C1 segment of cervical spinal cord (tissue), 14 donors: ENCODE measurements around the gene GRB10.

ENCODE experiments used
- DNase-seq, 14 donors: peaks; one replicate each; lab custom pipeline; 2025; lab: John Stamatoyannopoulos, UW

The GRB10 gene

DNA sequence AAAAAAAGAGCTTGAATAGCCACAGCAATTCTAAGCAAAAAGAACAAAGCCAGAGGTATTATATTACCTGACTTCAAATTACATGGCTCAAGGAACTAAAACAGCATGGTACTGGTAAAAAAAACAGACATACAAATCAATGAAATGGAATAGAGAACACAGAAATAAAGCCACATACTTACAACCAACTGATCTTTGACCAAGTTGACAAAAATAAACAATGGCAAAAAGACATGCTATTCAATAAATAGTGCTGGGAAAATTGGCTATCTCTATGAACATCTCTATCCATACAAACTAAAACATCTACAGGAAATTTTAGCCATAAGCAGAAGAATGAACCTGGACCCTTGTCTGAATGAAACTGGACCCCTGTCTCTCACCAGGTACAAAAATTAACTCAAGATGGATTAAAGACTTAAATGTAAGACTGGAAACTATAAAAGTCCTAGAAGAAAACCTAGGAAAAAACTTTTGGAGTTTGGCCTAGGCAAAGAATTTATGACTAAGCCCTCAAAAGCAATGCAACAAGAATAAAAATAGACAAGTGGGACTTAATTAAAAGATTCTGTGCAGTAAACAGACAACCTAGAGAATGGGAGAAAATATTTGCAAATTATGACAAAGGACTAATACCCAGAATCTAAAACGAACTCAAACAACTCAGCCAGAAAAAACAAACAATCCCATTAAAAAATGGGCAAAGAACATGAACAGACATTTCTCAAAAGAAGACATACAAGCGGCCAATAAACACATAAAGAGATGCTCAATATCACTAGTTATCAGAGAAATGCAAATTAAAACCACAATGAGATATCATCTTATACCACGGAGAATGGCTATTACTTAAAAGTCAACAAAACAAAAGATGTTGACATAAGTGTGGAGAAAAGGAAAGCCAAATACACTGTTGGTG lies 144.7 kb downstream of the GRB10 start:
- DNase-seq: no peak

DNA sequence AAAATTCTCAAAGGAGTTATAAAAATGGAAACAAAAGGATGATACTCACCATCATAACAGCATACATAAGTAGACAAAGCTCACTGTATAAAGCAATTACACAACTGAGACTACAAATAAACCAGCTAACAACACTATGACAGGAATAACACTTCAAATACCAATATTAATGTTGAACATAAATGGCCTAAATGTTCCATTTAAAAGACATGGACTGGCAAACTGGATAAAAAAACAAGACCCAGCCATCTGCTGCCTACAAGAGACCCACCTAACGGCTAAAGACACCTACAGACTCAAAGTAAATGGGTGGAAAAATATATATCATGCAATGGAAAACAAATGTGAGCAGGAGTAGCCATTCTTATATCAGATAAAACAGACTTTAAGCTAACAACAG lies 148.3 kb downstream of the GRB10 start:
- DNase-seq: no peak

DNA sequence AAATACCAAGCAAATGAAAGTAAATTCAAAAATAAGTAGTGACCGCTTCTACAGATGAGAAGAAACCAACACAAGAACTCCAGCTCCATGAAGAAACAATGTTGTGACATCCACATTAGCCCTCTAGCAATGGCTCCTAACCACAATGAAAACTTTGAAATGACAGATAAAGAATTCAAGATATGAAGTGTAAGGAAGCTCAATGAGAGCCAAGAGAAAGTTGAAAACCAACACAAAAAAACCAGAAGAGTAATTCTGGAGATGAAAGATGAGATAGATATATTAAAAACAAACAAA lies 149.3 kb downstream of the GRB10 start:
- DNase-seq: no peak

DNA sequence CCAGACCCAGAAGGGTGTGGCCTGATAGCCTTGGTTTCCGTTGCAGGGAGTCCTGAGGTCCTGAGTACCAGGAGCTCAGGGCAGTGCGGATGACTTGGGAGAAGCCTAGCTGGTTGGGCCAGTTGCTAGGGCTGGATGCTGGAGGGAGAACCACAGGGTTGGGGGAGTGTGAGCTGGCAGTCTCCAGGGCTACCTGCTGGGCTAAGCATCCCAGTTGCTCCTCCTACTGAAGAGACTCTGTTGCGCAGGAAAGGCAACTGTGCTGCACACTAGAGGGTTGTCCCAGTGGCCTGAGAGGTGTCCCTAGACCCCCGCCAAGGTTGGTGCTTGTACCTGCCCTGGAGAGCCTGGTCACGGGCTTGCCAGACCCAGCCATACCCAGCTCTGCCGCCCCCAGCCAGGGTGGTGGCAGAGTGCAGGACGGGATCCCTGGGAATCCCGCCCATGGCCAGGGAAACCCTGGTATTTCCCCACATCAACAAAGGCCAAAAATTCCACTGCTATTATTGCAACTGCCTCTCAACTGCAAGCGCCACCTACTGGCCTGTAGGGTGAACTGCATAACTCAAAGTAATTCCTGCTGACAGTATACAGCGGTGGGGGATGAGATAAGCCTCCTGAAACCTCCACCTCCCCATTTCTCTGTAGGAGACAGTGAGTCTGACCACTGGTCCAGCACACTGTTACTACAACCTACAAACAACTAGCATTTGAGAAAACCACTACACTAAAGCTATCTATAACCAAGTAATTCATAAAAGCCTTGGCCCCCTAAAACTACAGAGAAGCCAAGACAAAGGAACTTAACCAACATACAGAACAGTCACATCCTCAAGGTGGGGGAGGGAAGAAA lies 149.9 kb downstream of the GRB10 start:
- no peak for DNase-seq

DNA sequence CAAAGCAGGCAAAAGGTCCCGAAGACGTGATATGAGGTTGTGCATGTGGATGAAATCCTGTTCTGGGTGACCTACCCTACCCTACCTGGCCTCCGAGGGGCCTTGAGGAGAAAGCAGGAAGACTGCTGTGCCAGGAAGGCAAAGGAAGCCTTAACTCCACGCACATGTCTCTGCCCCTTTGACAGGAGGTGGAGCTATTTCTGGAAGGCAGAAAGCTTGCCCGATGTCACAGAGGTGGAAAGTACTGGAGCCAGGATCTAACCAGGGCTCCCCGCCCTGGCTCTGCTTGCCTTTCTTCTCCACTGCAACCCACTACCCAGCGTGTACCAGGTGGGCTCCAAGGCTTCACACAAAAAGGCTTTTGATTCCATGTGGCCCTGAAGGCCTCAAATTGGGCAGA lies 151.1 kb downstream of the GRB10 start:
- DNase-seq: no peak

DNA sequence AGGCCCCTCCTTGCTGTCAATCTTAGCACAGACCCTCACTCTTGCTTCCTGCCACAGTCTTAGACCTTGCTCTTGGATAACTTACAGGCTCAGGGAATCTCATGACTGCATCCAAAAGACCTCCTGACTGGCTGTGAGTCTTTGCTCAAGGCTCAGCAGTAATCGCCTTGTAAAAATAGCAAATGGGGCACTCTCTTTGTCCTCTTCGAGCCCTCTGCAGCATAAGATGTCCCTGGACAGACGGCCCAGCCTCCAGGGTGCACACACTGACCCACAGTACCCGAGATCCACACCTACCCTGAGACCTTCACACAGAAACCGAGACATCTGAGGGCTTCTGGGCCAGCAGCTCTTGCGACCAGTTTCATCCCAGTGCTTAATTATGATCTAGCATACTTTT lies 151.6 kb downstream of the GRB10 start:
- DNase-seq: no peak

DNA sequence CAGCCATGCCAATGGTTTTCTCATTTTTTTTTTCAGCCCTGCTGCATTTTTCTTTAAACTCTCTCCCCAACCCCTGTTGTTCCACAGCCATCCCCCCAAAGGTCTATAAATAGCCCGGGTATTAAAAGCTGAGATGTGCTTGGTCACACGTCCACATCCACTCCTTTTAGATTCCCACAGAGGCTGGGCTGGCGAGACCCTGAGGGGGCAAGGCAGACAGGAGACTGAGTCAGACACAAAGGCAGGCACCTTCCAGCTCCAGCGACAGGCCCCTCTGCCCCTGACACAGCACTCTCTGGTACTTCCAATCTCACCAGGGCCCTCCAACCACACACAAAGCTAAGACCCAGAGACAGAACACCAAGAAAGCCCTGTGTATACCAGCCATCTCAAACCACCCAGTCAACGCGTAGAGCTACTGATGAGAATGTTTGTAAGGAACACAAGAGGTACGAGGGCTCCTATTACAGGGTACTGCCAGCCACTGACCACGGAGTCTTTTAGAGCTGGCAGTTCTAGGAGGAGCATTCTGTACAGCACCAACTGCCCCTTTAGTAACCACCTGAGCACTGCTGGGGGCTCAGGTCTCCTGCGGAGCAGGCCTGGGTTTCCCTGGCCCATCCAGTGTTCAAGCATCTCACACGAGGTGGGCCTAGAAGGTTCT lies 153.3 kb downstream of the GRB10 start:
- DNase-seq: no peak

DNA sequence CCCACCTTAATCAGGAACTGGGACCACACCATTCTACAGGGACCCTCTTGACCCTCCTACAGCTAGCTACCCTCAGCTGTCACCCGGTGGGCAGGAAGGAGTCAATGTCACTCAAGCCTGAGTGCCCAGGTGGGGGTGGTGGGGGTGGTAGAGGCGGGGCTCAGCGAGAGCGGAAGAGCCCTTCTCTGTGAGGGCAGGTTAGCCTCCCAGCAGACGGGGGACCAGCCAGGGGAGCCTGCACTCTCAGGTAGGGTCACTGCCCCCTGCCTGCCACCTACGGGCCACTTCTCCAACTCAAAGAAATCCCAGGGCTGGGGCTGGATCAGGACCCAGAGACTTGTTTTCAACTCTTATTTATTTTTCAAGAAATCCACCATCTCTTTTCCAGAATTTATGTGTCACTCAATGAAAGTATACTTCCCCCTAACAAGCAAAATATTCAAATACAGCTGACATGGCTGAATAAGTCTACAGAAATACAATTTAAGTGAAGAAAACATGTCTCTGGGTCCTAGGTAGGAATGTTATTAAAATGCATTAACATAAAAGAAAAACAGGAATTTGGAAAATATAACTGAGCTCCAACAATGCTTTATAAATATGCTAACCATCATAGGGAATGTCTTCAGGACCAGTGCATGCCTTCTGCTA lies 154.1 kb downstream of the GRB10 start:
- DNase-seq: no peak

DNA sequence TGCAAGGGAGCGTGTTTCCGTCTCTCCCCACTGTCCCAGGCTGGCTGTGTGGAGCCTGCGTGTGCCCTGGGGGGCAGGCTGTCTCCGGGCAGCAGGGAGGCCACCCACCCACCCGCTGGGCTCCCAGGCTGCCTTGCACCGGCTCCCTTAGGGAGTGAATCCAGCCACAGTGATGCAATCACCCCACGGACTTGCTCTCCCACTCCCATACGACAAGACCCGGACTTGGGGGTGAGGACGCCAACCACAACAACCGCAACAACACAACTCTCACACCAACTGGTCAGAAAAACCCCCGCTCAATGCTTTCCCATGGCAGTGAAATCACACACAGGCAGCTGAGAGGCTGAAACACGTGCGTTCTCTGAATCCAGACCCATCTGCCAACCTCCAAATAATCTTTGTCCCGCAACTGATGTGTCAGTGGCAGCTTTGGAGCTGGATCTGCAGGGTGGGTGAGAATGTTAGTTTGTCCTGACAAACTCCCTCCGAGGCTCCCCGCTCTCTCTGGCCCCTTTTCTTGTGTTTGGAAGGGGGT lies 154.8 kb downstream of the GRB10 start:
- no peak for DNase-seq

DNA sequence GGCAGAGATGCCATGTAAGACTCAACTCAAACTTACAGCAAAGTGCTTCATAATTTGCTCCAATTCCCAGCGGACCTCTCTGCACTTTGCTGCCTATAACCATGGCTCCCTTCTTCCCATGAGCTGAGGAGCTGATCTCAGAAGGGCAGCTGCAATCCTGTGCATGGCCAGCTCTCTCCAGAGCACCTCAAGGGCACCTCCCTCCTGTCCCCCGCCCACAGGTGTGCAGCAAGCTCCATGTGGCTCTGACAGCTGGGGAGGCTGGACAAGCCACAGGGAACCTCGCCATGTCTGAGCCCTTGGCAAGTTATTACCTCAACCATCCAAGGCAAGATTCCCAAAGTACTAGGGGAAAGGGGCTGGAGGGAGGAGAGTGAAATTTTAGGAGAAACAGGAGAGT lies 156.4 kb downstream of the GRB10 start:
- DNase-seq: no peak

DNA sequence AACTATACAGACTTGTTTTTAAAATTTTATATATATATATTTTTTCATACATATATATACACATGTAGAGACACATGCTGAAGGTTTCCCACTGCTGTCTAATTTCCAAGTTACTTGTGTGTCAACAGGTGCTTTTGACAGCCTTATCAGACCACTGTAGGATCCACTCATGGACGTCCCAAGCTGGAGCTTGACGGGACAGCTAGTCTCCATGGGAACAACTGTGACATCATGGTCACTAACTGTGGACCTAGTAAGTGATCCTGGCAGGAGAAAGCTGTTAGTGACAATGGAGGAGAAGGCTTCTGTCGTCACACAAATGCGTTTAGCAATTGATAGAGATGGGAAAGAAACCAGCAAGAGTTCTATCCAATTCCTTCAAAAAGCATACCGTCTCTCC lies 157.3 kb downstream of the GRB10 start:
- no peak for DNase-seq

DNA sequence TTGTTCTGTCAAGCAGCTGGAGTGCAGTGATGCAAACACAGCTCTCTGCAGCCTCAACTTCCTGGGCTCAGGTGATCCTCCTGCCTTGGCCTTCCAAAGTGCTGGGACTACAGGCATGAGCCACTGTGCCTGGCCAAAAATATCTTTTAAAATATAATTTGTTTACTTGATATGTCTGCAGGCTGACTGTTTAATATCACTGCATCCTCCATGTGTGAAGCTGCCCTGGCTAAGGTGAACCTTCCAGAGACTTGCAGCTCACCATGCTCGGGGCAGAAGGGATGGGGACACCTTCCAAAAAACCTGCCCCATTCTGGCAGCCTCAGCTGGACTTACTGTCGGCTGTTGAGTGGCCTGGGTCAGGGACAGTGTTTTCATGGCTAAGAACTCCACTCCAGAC lies 159.9 kb downstream of the GRB10 start:
- no peak for DNase-seq

DNA sequence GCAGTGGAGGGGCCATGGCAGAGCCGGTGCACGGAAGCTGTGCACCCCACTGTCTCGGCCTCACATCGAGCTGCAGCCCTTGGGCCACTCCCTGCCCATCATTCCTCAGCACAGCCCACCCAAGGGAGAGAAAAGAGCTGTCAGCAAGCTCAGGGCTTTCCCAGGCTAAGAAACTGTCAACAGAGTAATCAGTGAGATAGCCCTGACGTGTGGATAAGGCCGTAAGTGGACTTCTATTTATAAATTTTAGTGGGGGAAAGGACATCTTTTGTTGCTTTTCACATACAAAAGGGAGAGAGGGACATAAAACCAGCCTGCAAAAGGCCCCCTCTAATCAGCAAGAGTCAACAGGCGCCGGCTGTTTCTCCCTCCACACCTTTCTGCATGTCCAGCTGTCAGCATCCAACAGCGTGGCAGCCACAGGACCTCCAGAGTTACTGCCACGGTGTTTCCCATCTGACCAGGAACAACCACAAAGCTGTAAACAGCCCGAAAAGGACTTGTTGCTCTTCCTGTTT lies 160.7 kb downstream of the GRB10 start:
- DNase-seq: no peak

DNA sequence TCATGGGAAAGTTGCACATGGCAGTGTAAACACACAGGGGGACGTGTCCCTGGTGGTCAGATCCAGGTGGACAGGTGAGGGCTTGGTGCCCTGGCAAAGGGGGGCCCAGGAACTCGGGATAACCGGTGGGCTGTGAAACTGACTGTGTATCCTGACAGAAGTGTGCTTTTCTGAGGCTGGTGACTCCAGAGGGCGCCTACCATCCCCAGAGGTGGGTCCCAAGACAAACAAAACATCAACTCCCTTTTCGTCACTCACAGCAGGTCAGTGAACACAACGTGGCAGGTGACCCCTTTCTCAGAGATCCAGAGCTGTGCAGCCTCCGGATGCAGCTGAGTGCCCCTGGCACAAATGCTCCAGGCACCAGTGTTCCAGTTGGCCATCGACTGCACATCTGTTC lies 161.5 kb downstream of the GRB10 start:
- no peak for DNase-seq

DNA sequence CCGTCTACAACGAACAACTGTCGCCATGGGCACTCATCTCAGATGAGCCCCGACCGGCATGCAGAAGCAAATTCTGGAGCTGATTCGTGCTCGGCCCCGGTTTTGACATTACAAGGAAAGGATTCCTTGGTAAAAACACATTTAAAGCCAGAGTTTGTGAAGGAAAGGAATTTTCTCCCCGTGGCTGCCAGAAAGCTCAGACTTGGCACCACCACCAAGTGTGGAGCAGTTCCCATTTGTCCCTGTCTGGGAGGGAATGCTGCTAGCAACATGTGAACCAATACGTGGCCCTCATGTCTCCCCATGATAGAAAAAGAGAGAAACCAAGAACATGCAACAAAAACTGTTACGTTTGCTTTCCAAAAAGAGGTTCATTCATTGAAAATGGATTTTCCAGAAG lies 162.3 kb downstream of the GRB10 start:
- DNase-seq: no peak

DNA sequence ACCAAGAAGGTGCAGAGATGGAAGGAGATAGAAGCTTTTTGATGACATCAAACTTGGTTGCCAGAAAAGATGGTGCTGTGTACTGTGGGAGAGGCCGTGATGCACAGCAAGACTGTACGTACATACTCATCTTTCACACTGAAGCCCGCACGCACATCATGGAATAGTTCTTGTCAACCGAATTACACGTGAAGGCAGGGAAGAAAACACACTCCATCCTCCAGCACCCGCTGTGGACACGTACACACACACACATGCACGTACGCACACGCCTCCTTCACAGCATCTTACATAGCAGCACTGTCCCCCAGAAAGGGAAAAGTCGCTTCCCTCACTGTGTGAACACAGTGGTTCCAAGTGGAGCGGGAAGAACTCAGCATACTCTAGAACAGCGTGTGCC lies 163.0 kb downstream of the GRB10 start:
- DNase-seq: no peak

DNA sequence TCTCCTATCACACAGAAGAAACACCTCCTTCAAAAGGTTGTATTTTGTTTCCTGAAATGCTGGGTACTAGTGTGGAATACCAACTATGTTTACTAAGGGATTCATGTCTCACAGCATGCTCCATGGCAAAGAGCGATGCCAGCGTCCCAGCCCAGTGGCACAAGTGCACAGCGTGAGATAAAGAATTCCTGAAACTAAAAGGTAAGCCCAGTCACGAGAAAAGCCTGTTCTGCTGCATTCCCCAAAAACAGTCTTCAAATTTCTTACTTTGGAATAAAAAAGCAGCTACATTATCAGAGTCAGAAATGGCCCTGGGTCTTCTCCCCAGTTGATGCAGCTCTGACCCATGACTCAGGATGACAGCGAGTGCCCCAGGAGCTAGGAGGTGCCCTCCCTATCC lies 164.4 kb downstream of the GRB10 start:
- no peak for DNase-seq

DNA sequence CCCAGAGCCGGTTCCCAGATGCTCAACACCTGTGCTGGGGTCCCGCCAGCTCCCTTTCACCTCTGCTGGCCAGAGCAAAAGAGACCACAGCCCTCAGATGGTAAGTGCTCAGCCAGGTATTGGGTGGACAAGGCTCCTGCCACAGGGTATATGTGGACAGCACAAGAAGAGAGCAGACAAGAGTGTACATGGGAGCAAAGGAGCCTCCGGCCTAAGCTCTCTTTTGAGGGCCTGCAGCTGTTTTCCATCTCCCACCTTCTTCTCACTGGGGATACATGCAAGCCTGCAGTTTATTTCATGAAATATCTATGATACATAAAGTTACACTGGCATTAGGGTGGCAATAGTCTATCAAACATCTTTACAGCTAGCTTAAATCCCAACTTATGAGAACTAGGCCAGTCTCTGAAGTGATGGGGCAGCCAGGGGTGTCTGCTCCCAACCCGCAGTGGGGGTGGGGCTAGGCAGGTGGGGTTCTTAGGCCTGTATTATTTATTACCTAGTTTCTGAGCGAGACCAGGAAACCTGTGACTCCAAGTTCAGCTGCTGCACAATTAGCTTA lies 167.1 kb downstream of the GRB10 start:
- no peak for DNase-seq

DNA sequence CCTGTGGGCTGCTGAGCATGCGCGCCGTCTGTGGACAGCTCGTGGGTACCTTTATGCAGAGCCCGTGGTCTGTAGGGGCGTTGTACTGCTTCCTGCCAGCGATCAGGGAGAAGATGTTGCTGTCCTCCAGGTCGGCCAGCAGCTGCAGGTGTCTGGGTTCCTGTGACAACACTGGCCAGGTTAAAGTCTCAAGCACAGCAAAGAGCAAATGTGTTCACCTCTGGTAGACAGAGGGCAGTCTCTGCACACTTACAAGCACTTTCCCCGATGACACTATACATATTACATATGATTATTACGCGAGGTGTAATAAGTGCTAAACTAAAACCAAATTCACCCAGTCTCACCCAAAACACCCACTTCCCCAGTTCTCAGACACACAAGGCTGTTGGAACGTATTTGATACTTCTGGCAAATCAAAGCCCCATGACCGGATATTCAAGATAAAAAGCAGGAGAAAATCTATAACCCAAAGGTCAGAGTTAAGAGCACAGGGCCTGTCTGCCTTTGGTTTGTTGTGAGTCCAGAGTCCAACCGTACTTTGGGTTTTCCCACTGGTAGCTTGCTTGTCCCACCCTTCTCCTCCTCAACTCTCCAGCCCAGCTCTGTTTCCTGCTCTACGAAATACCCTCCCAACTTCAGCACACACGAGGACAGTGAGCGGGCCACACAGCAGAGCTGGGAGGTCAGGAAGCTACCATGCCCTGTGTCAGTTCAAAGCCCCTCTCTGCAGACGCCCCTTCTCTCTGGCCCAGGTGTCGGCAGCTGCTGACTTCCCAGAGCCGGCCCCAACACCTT lies 167.8 kb downstream of the GRB10 start:
- no peak for DNase-seq

DNA sequence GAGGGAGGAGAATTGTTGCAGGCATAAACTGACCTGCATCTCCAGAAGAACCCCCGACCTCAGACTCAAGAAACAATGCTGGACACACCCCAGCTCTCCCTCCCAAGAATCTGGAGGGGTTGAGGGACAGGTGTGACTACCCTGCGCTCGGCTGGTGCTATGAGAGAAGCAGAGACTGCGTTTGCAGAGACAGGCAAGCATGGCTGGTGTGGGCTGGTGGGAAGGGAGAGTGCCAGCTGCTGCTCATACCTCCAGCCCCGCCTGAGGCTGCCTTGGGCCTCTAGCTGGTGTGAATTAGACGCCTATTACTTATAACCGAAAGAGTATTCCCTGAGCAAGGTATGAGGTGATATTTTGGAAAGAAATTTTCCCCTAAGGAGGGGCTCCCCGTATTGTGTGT lies 169.2 kb downstream of the GRB10 start:
- DNase-seq: no peak
